Stimulated activated effector memory CD8-positive, alpha-beta T cell treated with anti-CD3 and anti-CD28 coated beads, Interleukin-12 subunit alpha, Interleukin-12 subunit beta, amount 100 ng/mL, for 72 hours (primary cell): ENCODE data around the gene PSMD12.

Experiments used
- ATAC-seq: fragments of 150-1000 bp; cut with Tn5 transposase; 2 replicates; pipeline ENCODE4 v1.10.0; 2021
- DNase-seq, 2 donors: peaks; one replicate each; pipeline ENCODE4 v3.0.0; 2021 to 2022; ENCODE audit warnings: low spot score in 2 of 2
- H3K27ac Mint-ChIP-seq: one replicate; pipeline ENCODE4 v1.8.0; 2022; ENCODE audit warnings: mild to moderate bottlenecking, mixed read lengths
- H3K36me3 Mint-ChIP-seq: one replicate; pipeline ENCODE4 v1.8.0; 2022; ENCODE audit warnings: mild to moderate bottlenecking, mixed read lengths
- H3K4me1 Mint-ChIP-seq: one replicate; pipeline ENCODE4 v1.8.0; 2022; ENCODE audit warnings: mixed read lengths
- H3K4me3 Mint-ChIP-seq: one replicate; pipeline ENCODE4 v1.8.0; 2022; ENCODE audit warnings: mild to moderate bottlenecking, mixed read lengths
- H3K9me3 Mint-ChIP-seq: one replicate; pipeline ENCODE4 v1.8.0; 2022; ENCODE audit warnings: mixed read lengths

PSMD12 gene

GRCh38 chr17:67376415-67376736, 10.0 kb upstream of the PSMD12 start:
- DNase-seq, result no peak
- peaks cover 23% of the 10 kb centered on the region for H3K4me1 Mint-ChIP-seq
- H3K27ac Mint-ChIP-seq, result no peak overlapping the region
- H3K36me3 Mint-ChIP-seq, result peaks cover 9% of the 10 kb centered on the region
- no peak for ATAC-seq
- peak overlapping the region; percentile 85 for H3K4me3 Mint-ChIP-seq
- H3K9me3 Mint-ChIP-seq, result no peaks in the 10 kb centered on the region

DNA sequence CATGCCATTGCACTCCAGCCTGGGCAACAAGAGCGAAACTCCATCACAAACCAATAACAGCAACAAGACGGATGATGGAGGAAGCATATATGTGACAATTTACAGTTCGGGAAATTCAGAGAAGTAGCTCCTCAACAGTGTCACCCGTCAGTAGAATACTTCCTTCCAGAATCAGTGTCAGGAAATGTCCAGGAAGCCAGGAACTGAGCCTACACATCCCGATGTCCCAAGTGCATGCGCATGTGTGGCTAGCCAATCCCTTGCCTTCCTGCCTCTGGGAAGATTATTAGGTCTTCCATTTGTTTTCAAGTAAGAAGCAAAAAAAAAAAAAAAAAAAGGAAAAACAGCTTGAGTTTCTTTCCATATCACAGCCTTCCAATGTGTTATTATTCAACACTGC, 9.3 kb upstream of the PSMD12 start:
- H3K27ac Mint-ChIP-seq, result no peak overlapping the region
- DNase-seq (no peak), ATAC-seq (no peak)
- no peaks in the 10 kb centered on the region for H3K9me3 Mint-ChIP-seq
- peaks cover 9% of the 10 kb centered on the region for H3K36me3 Mint-ChIP-seq
- peak overlapping the region; percentile 85 for H3K4me3 Mint-ChIP-seq
- H3K4me1 Mint-ChIP-seq, result peaks cover 23% of the 10 kb centered on the region

DNA sequence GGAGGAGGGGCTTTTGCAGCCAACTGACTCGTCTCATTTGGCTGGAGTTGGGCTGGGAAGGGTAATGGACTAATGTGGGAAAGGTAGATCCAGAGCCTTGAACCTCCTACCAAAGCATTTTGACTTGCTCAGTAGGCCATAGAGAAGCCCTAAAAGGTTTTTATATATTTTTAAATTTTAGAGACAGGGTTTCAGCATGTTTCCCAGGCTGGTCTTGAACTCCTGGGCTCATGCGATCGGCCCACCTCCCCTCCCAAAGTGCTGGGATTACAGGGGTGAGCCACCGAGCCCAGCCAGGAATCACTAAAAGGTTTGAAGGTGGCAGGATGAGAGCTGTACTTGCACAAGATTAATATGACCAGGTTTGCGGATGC, 8.7 kb upstream of the PSMD12 start:
- Mint-ChIP-seq H3K4me1 (peaks cover 22% of the 10 kb centered on the region), H3K36me3 (peaks cover 9% of the 10 kb centered on the region), H3K4me3 (peak overlapping the region; percentile 43), H3K27ac (peak overlapping the region; percentile 61), H3K9me3 (no peaks in the 10 kb centered on the region)
- DNase-seq, result no peak
- no peak for ATAC-seq

GRCh38 chr17:67374329-67375053, 8.1 kb upstream of the PSMD12 start:
- H3K4me3 Mint-ChIP-seq, result peak overlapping the region; percentile 43
- DNase-seq, result peak; percentile 72 to 90
- peak; percentile 65 for ATAC-seq
- no peaks in the 10 kb centered on the region for H3K9me3 Mint-ChIP-seq
- H3K27ac Mint-ChIP-seq, result peak overlapping the region; percentile 61
- peaks cover 17% of the 10 kb centered on the region for H3K4me1 Mint-ChIP-seq
- H3K36me3 Mint-ChIP-seq, result peaks cover 9% of the 10 kb centered on the region

GRCh38 chr17:67372751-67373150, 6.4 kb upstream of the PSMD12 start:
- H3K4me1 Mint-ChIP-seq, result peaks cover 10% of the 10 kb centered on the region
- DNase-seq (no peak), ATAC-seq (no peak)
- no peak overlapping the region for H3K4me3 Mint-ChIP-seq
- H3K27ac Mint-ChIP-seq, result no peak overlapping the region
- no peaks in the 10 kb centered on the region for H3K9me3 Mint-ChIP-seq
- no peaks in the 10 kb centered on the region for H3K36me3 Mint-ChIP-seq

GRCh38 chr17:67369676-67370075, 3.3 kb upstream of the PSMD12 start:
- peaks cover 25% of the 10 kb centered on the region for H3K4me1 Mint-ChIP-seq
- no peaks in the 10 kb centered on the region for H3K9me3 Mint-ChIP-seq
- H3K27ac Mint-ChIP-seq, result no peak overlapping the region
- DNase-seq (no peak), ATAC-seq (no peak)
- H3K4me3 Mint-ChIP-seq, result no peak overlapping the region
- H3K36me3 Mint-ChIP-seq, result peaks cover 23% of the 10 kb centered on the region

DNA sequence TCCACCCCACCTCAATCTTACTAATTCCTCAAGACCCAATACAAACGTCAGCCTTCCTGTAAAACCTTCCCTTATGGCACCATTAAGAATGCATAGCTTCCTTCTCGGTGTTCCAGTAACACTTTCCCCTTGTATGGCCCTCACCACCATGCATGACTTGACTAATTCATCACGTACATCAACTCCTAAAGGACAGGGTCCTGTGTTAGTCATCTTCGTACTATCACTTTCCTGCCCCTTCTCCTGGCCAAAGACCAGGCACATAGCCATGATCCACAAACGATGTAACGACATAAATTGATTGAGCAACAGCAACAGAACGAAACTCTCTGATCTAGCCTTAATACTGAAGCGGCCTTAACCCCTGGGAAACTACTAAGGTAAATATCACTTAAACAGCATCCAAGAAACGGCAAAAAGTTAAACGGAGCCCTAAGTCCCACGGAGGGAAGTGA, 612 bp downstream of the PSMD12 start:
- Mint-ChIP-seq H3K27ac (peak overlapping the region; percentile 94), H3K9me3 (no peaks in the 10 kb centered on the region), H3K4me3 (peak overlapping the region; percentile 80), H3K4me1 (peaks cover 50% of the 10 kb centered on the region), H3K36me3 (peaks cover 62% of the 10 kb centered on the region)
- DNase-seq (peak in 1 of 2 donors; percentile 77), ATAC-seq (peak; percentile 70)

GRCh38 chr17:67364847-67365737, 1.3 kb downstream of the PSMD12 start:
- peaks cover 57% of the 10 kb centered on the region for H3K4me1 Mint-ChIP-seq
- peak overlapping the region; percentile 94 for H3K27ac Mint-ChIP-seq
- ATAC-seq, result no peak
- peak overlapping the region; percentile 80 for H3K4me3 Mint-ChIP-seq
- no peaks in the 10 kb centered on the region for H3K9me3 Mint-ChIP-seq
- peak in 1 of 2 donors; percentile 60 for DNase-seq
- H3K36me3 Mint-ChIP-seq, result peaks cover 68% of the 10 kb centered on the region

- Mint-ChIP-seq H3K27ac (no peak overlapping the region), H3K9me3 (no peaks in the 10 kb centered on the region), H3K36me3 (peaks cover 98% of the 10 kb centered on the region), H3K4me3 (peak overlapping the region; percentile 80), H3K4me1 (peaks cover 71% of the 10 kb centered on the region)
- ATAC-seq, result no peak
- DNase-seq, result peak in 1 of 2 donors; percentile 53
Measured at GRCh38 chr17:67362173-67362572, 4.2 kb downstream of the PSMD12 start.

DNA sequence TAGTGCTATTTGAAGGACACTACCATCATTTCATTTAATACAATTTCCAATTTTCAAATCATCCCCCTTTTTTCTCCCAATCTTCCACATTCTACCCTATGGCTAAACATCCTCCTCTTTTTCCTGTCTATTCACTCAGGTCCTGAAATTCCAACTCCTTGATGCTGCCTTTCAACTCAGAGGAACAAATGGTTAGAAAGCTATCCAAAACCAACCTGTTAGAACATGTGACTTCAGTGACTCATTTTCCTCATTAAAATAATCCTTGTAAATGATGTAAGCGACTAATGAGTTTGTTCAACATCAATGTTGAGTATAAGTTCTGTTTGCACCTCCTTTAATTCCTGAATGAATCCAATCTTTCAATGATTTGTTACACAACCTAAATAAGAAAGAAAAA, 5.5 kb downstream of the PSMD12 start:
- H3K36me3 Mint-ChIP-seq, result peaks cover 100% of the 10 kb centered on the region
- peak overlapping the region; percentile 23 for H3K27ac Mint-ChIP-seq
- DNase-seq, result no peak
- peaks cover 61% of the 10 kb centered on the region for H3K4me1 Mint-ChIP-seq
- no peaks in the 10 kb centered on the region for H3K9me3 Mint-ChIP-seq
- H3K4me3 Mint-ChIP-seq, result peak overlapping the region; percentile 58
- ATAC-seq, result no peak

- Mint-ChIP-seq H3K36me3 (peaks cover 100% of the 10 kb centered on the region), H3K4me3 (peak overlapping the region; percentile 58), H3K27ac (peak overlapping the region; percentile 23), H3K4me1 (peaks cover 55% of the 10 kb centered on the region), H3K9me3 (no peaks in the 10 kb centered on the region)
- ATAC-seq (peak; percentile 91), DNase-seq (peak in 1 of 2 donors; percentile 52)
Measured at GRCh38 chr17:67359960-67360791, 6.2 kb downstream of the PSMD12 start.

DNA sequence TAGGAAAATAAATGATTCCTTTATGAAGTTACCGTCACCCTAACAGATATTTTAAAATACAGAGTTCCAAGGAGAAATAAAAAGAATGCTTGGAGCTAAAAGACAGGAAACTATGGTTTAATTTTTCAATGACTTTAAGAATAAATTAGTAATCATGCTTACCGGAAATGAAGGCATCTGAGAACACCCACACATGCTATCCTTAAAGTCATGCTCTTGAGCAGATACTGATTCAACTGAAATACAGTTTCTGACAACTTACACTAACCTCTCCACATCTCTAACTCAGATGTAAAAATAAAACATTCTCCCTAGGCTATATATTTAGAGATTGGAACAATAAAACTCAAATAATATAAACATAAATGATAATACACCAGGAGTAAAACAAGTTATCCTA, 7.8 kb downstream of the PSMD12 start:
- ATAC-seq (peak; percentile 71), DNase-seq (no peak)
- Mint-ChIP-seq H3K27ac (peak overlapping the region; percentile 77), H3K36me3 (peaks cover 100% of the 10 kb centered on the region), H3K4me3 (peak overlapping the region; percentile 62), H3K9me3 (no peaks in the 10 kb centered on the region), H3K4me1 (peaks cover 42% of the 10 kb centered on the region)

GRCh38 chr17:67353929-67354574, 12.3 kb downstream of the PSMD12 start:
- ATAC-seq, result no peak
- peaks cover 100% of the 10 kb centered on the region for H3K36me3 Mint-ChIP-seq
- H3K9me3 Mint-ChIP-seq, result no peaks in the 10 kb centered on the region
- H3K4me3 Mint-ChIP-seq, result no peak overlapping the region
- DNase-seq, result no peak
- peaks cover 10% of the 10 kb centered on the region for H3K4me1 Mint-ChIP-seq
- peak overlapping the region; percentile 59 for H3K27ac Mint-ChIP-seq

- Mint-ChIP-seq H3K36me3 (peaks cover 100% of the 10 kb centered on the region), H3K27ac (no peak overlapping the region), H3K4me1 (peaks cover 1% of the 10 kb centered on the region), H3K4me3 (no peak overlapping the region), H3K9me3 (no peaks in the 10 kb centered on the region)
- no peak for ATAC-seq
- no peak for DNase-seq
Measured at GRCh38 chr17:67353161-67353560, 13.2 kb downstream of the PSMD12 start.

DNA sequence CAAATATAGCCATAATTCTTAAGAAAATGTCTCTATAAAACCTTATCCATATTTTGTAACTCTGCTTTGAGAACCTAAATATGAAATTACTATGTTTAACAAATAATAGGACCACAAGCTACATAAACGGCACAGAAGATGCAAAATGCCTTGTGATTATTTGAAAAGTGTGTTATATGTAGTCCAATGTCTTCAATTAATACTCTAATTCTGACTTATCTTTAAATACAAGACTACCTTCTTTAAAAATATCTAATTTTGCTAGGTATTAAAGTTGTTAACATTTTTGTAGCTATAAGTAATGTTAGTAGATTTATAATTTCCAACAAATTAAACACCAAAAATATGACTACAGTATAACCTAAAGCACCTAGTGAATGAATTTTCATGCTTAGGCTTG, 17.0 kb downstream of the PSMD12 start:
- Mint-ChIP-seq H3K9me3 (no peaks in the 10 kb centered on the region), H3K4me3 (no peak overlapping the region), H3K27ac (no peak overlapping the region), H3K4me1 (no peaks in the 10 kb centered on the region), H3K36me3 (peaks cover 100% of the 10 kb centered on the region)
- DNase-seq (no peak), ATAC-seq (no peak)
